Germinal center (tissue), 1 donor: Measurements from ENCODE around the gene ISCA1.

Experiments used
- DNase-seq: peaks from one replicate; pipeline ENCODE4 v3.0.0; 2012; ENCODE audit warnings: mixed read lengths, low spot score

Gene ISCA1

DNA sequence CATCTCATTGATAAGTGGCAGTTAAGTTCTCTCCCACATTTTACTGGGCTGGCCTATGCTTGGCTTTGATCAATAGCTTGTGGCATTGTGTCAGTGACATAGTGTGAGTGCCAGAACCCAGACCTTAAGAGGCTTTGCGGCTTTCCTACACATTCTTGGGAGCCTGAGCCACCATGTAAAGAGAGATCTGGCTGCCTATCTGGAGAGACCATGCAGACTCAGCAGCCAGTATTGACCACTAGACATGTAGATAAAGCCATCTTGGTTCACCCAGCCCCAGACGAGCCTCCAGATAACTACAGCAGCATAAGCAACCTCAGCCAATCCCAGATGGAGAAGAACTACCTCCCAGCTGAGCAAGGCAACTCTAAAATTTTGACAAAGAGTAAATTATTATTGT lies 51.5 kb downstream of the ISCA1 start:
- no peak for DNase-seq

DNA sequence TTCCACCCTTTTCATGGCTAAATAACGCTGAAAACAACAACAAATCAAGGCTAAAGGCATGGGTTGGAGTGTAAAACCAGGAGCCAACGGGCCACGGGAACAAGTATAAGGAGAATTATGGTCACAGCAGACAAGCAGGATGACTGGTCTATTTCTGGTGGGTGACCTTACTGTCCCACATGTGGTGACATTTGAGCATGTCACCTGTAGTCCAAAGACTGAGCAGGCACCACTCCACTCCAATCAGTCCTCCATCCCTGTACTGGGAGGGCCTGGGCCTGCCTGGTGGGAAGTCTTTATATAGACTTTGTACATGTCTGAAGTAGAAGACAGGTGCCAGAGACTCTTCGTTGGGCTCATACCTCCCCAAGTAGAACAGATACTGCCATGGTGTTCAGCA lies 59.7 kb downstream of the ISCA1 start:
- no peak for DNase-seq

DNA sequence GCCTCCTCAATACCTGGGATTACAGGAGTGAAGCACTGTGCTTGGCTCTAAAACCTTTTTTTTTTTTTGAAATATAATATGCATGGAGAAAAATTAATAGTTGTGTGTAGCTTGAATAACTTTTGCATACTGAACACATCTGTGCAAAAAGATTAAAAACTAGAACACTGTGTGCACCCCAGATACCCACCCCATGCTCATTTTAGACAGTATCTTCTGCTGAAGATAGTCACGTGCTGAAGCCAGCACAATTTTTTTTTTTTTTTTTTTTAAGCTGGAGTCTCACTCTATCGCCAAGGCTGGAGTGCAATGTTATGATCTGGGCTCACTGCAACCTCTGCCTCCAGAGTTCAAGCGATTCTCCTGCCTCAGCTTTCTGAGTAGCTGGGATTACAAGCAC lies 62.7 kb downstream of the ISCA1 start:
- DNase-seq: no peak

DNA sequence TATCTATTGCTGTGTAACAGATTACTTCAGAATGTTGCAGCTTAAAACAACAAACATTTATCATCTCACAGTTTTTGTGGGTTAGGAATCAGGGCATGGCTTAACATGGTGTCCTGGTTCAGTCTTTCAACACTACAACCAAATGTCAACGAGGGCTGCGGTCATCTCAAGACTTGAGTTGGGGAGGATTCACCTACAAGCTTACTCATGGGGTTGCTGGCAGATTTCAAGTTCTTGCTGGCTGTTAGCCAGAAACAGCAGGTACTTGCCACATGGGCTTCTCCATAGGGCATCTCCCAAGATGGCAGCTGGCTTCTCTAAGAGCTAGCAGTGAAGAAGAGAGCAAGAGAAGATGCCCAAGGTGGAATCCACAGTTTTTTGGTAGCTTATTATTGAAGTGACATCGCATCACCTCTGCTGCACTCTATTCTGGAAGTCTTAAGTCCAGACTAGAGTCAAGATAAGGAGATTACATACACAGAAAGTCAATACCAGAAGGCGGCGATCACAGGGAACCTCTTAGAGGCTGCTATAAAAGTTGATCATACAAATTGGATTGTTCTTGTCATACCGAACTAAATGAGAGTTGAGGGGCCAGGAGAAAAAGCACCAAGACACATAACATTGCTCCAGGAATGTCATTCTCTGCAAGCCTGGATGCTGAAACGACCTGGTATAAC lies 65.1 kb downstream of the ISCA1 start:
- no peak for DNase-seq
